IMR-90 (cell line): ENCODE data around the gene GUCY1A2. TPM values are rescaled to one million over a fixed set of nuclear protein-coding genes. Genes with fewer than 3 reads are reported as not detected.

Source experiments
- ATAC-seq: fragments of 200-7000 bp; cut with Tn5 transposase; 2 replicates; pipeline ENCODE4 v1.9.1; 2020; ENCODE audit warnings: low read depth, mild to moderate bottlenecking, moderate library complexity
- BruUV-seq: library from RNA; stranded (reverse); fragments of 400-500 nt; replicated peaks from 2 replicates; lab custom pipeline; 2021; lab: Mats Ljungman, UMichigan
- CTCF ChIA-PET: fragments of 300-600 bp; formaldehyde crosslinking; extraction: SDS; loops from one replicate; lab custom pipeline; 2021; ENCODE audit warnings: antibody characterized with exemption; lab: Yijun Ruan, JAX
- POLR2A ChIA-PET: fragments of 300-600 bp; sonication (Branson Sonifier 250); formaldehyde crosslinking; loops from one replicate; lab custom pipeline; 2022; ENCODE audit warnings: antibody characterized with exemption; ENCODE audit not compliant: unreplicated experiment; lab: Charles Lee
- DNase-seq: peaks from one replicate; pipeline ENCODE4 v3.0.0; 2013
- H2AFZ ChIP-seq: replicated peaks from 2 replicates; pipeline ENCODE3; 2013; ENCODE audit warnings: low read length, mild to moderate bottlenecking; ENCODE audit not compliant: poor library complexity
- H2AK5ac ChIP-seq: 2 replicates; pipeline ENCODE4 v1.6.1; 2013; ENCODE audit warnings: low read depth, low read length, inconsistent platforms
- H2AK9ac ChIP-seq: replicated peaks from 2 replicates; pipeline ENCODE3; 2013; ENCODE audit warnings: mild to moderate bottlenecking, low read depth, low read length, moderate library complexity; ENCODE audit not compliant: poor library complexity
- H2BK120ac ChIP-seq: 2 replicates; pipeline ENCODE4 v1.6.1; 2013; ENCODE audit warnings: low read depth, low read length, inconsistent platforms
- H2BK15ac ChIP-seq: 3 replicates; pipeline ENCODE4 v1.6.1; 2013; ENCODE audit warnings: low read depth, low read length, inconsistent platforms
- H2BK20ac ChIP-seq: 2 replicates; pipeline ENCODE4 v1.6.1; 2013; ENCODE audit warnings: low read depth, mild to moderate bottlenecking, inconsistent platforms, low read length, moderate library complexity
- H2BK5ac ChIP-seq: 2 replicates; pipeline ENCODE4 v1.6.1; 2013; ENCODE audit warnings: mild to moderate bottlenecking, low read depth, low read length, inconsistent platforms; ENCODE audit not compliant: poor library complexity, severe bottlenecking
- H3K14ac ChIP-seq: replicated peaks from 2 replicates; pipeline ENCODE4 v1.6.1; 2013; ENCODE audit warnings: low read depth, low read length, inconsistent platforms
- H3K18ac ChIP-seq: 2 replicates; pipeline ENCODE4 v1.6.1; 2013; ENCODE audit warnings: low read depth, low read length, control low read depth
- H3K23ac ChIP-seq: 2 replicates; pipeline ENCODE4 v1.6.1; 2013; ENCODE audit warnings: low read depth, low read length, inconsistent platforms
- H3K27ac ChIP-seq: 2 replicates; pipeline ENCODE4 v1.5.1; 2013; ENCODE audit warnings: mild to moderate bottlenecking, control low read depth, low read length; ENCODE audit not compliant: insufficient read depth
- H3K27me3 ChIP-seq: 2 replicates; pipeline ENCODE4 v1.6.1; 2013; ENCODE audit warnings: low read length; ENCODE audit not compliant: control insufficient read depth, insufficient read depth
- H3K36me3 ChIP-seq: 2 replicates; pipeline ENCODE4 v1.6.1; 2013; ENCODE audit warnings: low read length, mixed read lengths; ENCODE audit not compliant: control insufficient read depth, insufficient read depth
- H3K4ac ChIP-seq: 2 replicates; pipeline ENCODE4 v1.6.1; 2013; ENCODE audit warnings: low read depth, low read length, inconsistent platforms
- H3K4me1 ChIP-seq: 2 replicates; pipeline ENCODE4 v1.6.1; 2013; ENCODE audit warnings: low read length, mixed read lengths; ENCODE audit not compliant: control insufficient read depth, insufficient read depth
- H3K4me2 ChIP-seq: 2 replicates; pipeline ENCODE4 v1.6.1; 2013; ENCODE audit warnings: low read depth, mild to moderate bottlenecking, control low read depth, low read length, moderate library complexity
- H3K4me3 ChIP-seq: 2 replicates; pipeline ENCODE4 v1.5.1; 2013; ENCODE audit warnings: low read depth, mild to moderate bottlenecking, control low read depth, low read length, moderate library complexity; ENCODE audit not compliant: insufficient read depth
- H3K56ac ChIP-seq: 2 replicates; pipeline ENCODE4 v1.6.1; 2013; ENCODE audit warnings: low read length, inconsistent platforms; ENCODE audit not compliant: insufficient read depth; ENCODE audit errors: extremely low read depth
- H3K79me1 ChIP-seq, 2 experiments: 2 replicates each; pipeline ENCODE4 v1.6.1; 2013; ENCODE audit warnings: low read length in 2 of 2, inconsistent platforms in 1 of 2, low read depth in 1 of 2
- H3K9ac ChIP-seq: 2 replicates; pipeline ENCODE4 v1.6.1; 2013; ENCODE audit warnings: low read depth, low read length, control low read depth
- H3K9me1 ChIP-seq: 2 replicates; pipeline ENCODE4 v1.6.1; 2013; ENCODE audit warnings: low read length, inconsistent platforms; ENCODE audit not compliant: insufficient read depth
- H3K9me3 ChIP-seq: 2 replicates; pipeline ENCODE4 v1.6.1; 2013; ENCODE audit warnings: low read length; ENCODE audit not compliant: control insufficient read depth, insufficient read depth
- H4K20me1 ChIP-seq: 2 replicates; pipeline ENCODE4 v1.6.1; 2013; ENCODE audit warnings: low read length, inconsistent platforms; ENCODE audit not compliant: insufficient read depth
- H4K5ac ChIP-seq: 2 replicates; pipeline ENCODE4 v1.6.1; 2013; ENCODE audit warnings: mild to moderate bottlenecking, low read depth, low read length, control low read depth
- H4K8ac ChIP-seq, 2 experiments: 2 replicates each; pipeline ENCODE4 v1.6.1; 2013; ENCODE audit warnings: low read depth in 2 of 2, low read length in 2 of 2, control low read depth in 1 of 2, inconsistent platforms in 1 of 2
- H4K91ac ChIP-seq: 2 replicates; pipeline ENCODE4 v1.6.1; 2013; ENCODE audit warnings: low read depth, low read length, inconsistent platforms; ENCODE audit not compliant: insufficient read depth
- CEBPB ChIP-seq: IDR thresholded peaks from 2 replicates; pipeline ENCODE4 v1.6.1; 2012; ENCODE audit warnings: low read depth, low read length, improper control_type of control experiment
- CHD1 ChIP-seq: IDR thresholded peaks from 2 replicates; pipeline ENCODE4 v1.6.1; 2012; ENCODE audit warnings: low read depth, low read length, improper control_type of control experiment
- CTCF ChIP-seq: conservative IDR thresholded peaks from 2 replicates; pipeline ENCODE4 v1.5.1; 2012; ENCODE audit warnings: mild to moderate bottlenecking, low read depth, low read length, improper control_type of control experiment
- ELK1 ChIP-seq: fragments of 150-350 bp; IDR thresholded peaks from 2 replicates; pipeline ENCODE4 v1.6.1; 2016; ENCODE audit warnings: low read depth, mild to moderate bottlenecking, low read length, moderate library complexity, borderline replicate concordance
- FOS ChIP-seq: fragments of 150-350 bp; IDR thresholded peaks from 2 replicates; pipeline ENCODE4 v1.6.1; 2016; ENCODE audit warnings: low read depth, low read length
- MAFK ChIP-seq: IDR thresholded peaks from 2 replicates; pipeline ENCODE4 v1.6.1; 2012; ENCODE audit warnings: low read depth, low read length, improper control_type of control experiment
- MAZ ChIP-seq: IDR thresholded peaks from 2 replicates; pipeline ENCODE4 v1.6.1; 2012; ENCODE audit warnings: low read depth, mild to moderate bottlenecking, low read length, improper control_type of control experiment, moderate library complexity, borderline replicate concordance
- MXI1 ChIP-seq: IDR thresholded peaks from 2 replicates; pipeline ENCODE4 v1.6.1; 2012; ENCODE audit warnings: low read depth, mild to moderate bottlenecking, low read length, moderate library complexity, borderline replicate concordance
- NFE2L2 ChIP-seq: fragments of 150-350 bp; IDR thresholded peaks from 2 replicates; pipeline ENCODE4 v1.6.1; 2016; ENCODE audit warnings: low read depth, mild to moderate bottlenecking, low read length
- POLR2A ChIP-seq: IDR thresholded peaks from 2 replicates; pipeline ENCODE4 v1.6.1; 2012; ENCODE audit warnings: mild to moderate bottlenecking, low read depth, low read length
- RAD21 ChIP-seq: IDR thresholded peaks from 2 replicates; pipeline ENCODE4 v1.6.1; 2012; ENCODE audit warnings: low read length, improper control_type of control experiment
- RCOR1 ChIP-seq: IDR thresholded peaks from 2 replicates; pipeline ENCODE4 v1.6.1; 2012; ENCODE audit warnings: mild to moderate bottlenecking, low read length, improper control_type of control experiment; ENCODE audit not compliant: insufficient replicate concordance
- RFX5 ChIP-seq: IDR thresholded peaks from 2 replicates; pipeline ENCODE4 v1.8.0; 2012; ENCODE audit warnings: low read depth, mild to moderate bottlenecking, low read length, moderate library complexity
- SMC3 ChIP-seq: fragments of 150-350 bp; IDR thresholded peaks from 2 replicates; pipeline ENCODE4 v1.6.1; 2016; ENCODE audit warnings: low read depth, mild to moderate bottlenecking, antibody characterized with exemption, low read length, moderate library complexity
- USF2 ChIP-seq: fragments of 150-350 bp; IDR thresholded peaks from 2 replicates; pipeline ENCODE4 v1.6.1; 2017; ENCODE audit warnings: mild to moderate bottlenecking, antibody characterized with exemption, low read length, low read depth
- WGBS, 2 experiments: methylation state at CpG; one replicate each; pipeline versions ENCODE4 v1.1.5 to v1.1.7; 2013; ENCODE audit warnings: missing lambda C conversion rate in 2 of 2; ENCODE audit not compliant: insufficient read length in 1 of 2; ENCODE audit errors: extremely low coverage in 2 of 2; 5-methylcytosine and 5-hydroxymethylcytosine counted together
- dilution Hi-C: fragments of 300-500 bp; cut with HindIII; formaldehyde crosslinking; loops from one replicate; pipeline ENCODE4 v1.14.3; 2018; ENCODE audit warnings: low sequenced_read_pairs; ENCODE audit not compliant: unreplicated experiment
- in situ Hi-C: fragments of 300-500 bp; cut with MboI; formaldehyde crosslinking; loops from 3 replicates; pipeline ENCODE4 v1.14.3; 2019; ENCODE audit warnings: low sequenced_read_pairs, inconsistent platforms, mixed read lengths
- intact Hi-C: fragments of 100-400 bp; cut with micrococcal nuclease; formaldehyde crosslinking; loops from 2 replicates; pipeline ENCODE4 v1.10.0; 2022
- polyA plus RNA-seq, 3 experiments: library from polyadenylated mRNA; depleted of rRNA; stranded (reverse); fragments of >200 nt; gene quantifications; 2 replicates each; pipeline ENCODE4 v1.2.3, GENCODE V29; 2012; ENCODE audit warnings: low replicate concordance in 1 of 3
- total RNA-seq: library from RNA; depleted of rRNA; stranded (reverse); fragments of >200 nt; gene quantifications from 2 replicates; pipeline ENCODE4 v1.2.3, GENCODE V29; 2012

Gene GUCY1A2
- total and polyA plus RNA-seq, 2 of the 4 experiments (the other 2 are of a cell fraction) = under 0.01 to 0.03 TPM

GRCh38 chr11:106828976-106829375 lies 189.3 kb downstream of the GUCY1A2 start:
- Histone ChIP-seq H3K4me1 (no peaks in the 10 kb centered on the region), H3K9me3 (no peaks in the 10 kb centered on the region), H3K23ac (no peak overlapping the region), H3K36me3 (no peaks in the 10 kb centered on the region), H3K56ac (no peak overlapping the region), H4K20me1 (no peaks in the 10 kb centered on the region), H3K27ac (no peak overlapping the region), H3K14ac (no peak overlapping the region), H3K79me1 (no peaks in the 10 kb centered on the region), H4K91ac (no peak overlapping the region), H2BK20ac (no peak overlapping the region), H4K8ac (no peak overlapping the region), H2AFZ (no peak overlapping the region), H2AK9ac (no peak overlapping the region), H3K4me3 (no peak overlapping the region), H3K9me1 (no peaks in the 10 kb centered on the region), H2BK5ac (no peak overlapping the region), H2BK15ac (no peak overlapping the region), H3K4ac (no peak overlapping the region), H3K9ac (no peak overlapping the region), H2AK5ac (no peak overlapping the region), H3K18ac (no peak overlapping the region), H4K5ac (no peak overlapping the region), H3K27me3 (no peaks in the 10 kb centered on the region), H2BK120ac (no peak overlapping the region), H3K4me2 (no peak overlapping the region)
- in situ Hi-C loops = no loop called here
- no TSS peak for BruUV-seq
- ChIA-PET POLR2A (no interaction called here), CTCF (no interaction called here)
- ATAC-seq (no peak), DNase-seq (no peak)
- TF ChIP-seq MXI1 (no peak), MAFK (no peak), MAZ (no peak), ELK1 (no peak), RAD21 (no peak), NFE2L2 (no peak), RFX5 (no peak), SMC3 (no peak), CHD1 (no peak), USF2 (no peak), FOS (no peak), CEBPB (no peak), CTCF (no peak), RCOR1 (no peak), POLR2A (no peak)
- intact Hi-C loops = no loop called here
- dilution Hi-C loops = no loop called here
- 70% methylated on average over 2 of the region's 5 CpGs; no CpG with 5 or more reads in 1 of the 2 experiments for WGBS, 2 experiments
